NCI-H2196 treated with DMSO at 0.1 percent for 48 hours (cell line): ENCODE measurements around the gene ATRIP.
"Not testable (repeated sequence)": the region's sequence is repeated elsewhere in the genome, so short reads cannot be mapped to it uniquely, and the experiment has no call there.

ENCODE experiments used
- DNase-seq: peaks from one replicate; lab custom pipeline; 2025; ENCODE audit not compliant: unreplicated experiment; lab: John Stamatoyannopoulos, UW

ATRIP gene

GRCh38 chr3:48446425-48447193, at the start of gene ATRIP:
Gene ATRIP, plus strand, starts transcription at chr3:48446737. Its CDS starts 109 bp downstream, at chr3:48446846.
- peak; percentile 55 for DNase-seq

GRCh38 chr3:48397767-48398681, 48.5 kb upstream of the ATRIP start:
- DNase-seq = no peak

- no peak for DNase-seq
Observed at GRCh38 chr3:48398701-48399386, 47.7 kb upstream of the ATRIP start.

GRCh38 chr3:48399387-48400172, 47.0 kb upstream of the ATRIP start:
- DNase-seq = no peak

- DNase-seq = peak; percentile 1
Observed at GRCh38 chr3:48400824-48401433, 45.6 kb upstream of the ATRIP start.

GRCh38 chr3:48401434-48401901, 45.1 kb upstream of the ATRIP start:
- DNase-seq = not testable (repeated sequence)

GRCh38 chr3:48402281-48402732, 44.2 kb upstream of the ATRIP start:
- DNase-seq = no peak

GRCh38 chr3:48402907-48403306, 43.6 kb upstream of the ATRIP start:
- DNase-seq = no peak

GRCh38 chr3:48403533-48404439, 42.8 kb upstream of the ATRIP start:
- DNase-seq = no peak

GRCh38 chr3:48404440-48405342, 41.8 kb upstream of the ATRIP start:
- DNase-seq = no peak

- DNase-seq = no peak
Observed at GRCh38 chr3:48405343-48405881, 41.1 kb upstream of the ATRIP start.

- DNase-seq = no peak
Observed at GRCh38 chr3:48405971-48406370, 40.6 kb upstream of the ATRIP start.

GRCh38 chr3:48406443-48407431, 39.8 kb upstream of the ATRIP start:
- no peak for DNase-seq

GRCh38 chr3:48407542-48408099, 38.9 kb upstream of the ATRIP start:
- DNase-seq = no peak

- no peak for DNase-seq
Observed at GRCh38 chr3:48408823-48409281, 37.7 kb upstream of the ATRIP start.
